Mucosa of descending colon (tissue), 3 donors: Measurements from ENCODE around the gene KCNJ6. TPM values are rescaled to one million over a fixed set of nuclear protein-coding genes. Genes with fewer than 3 reads are reported as not detected.
"Not testable (repeated sequence)": the region's sequence is repeated elsewhere in the genome, so short reads cannot be mapped to it uniquely, and the experiment has no call there.

Experiments used
- ATAC-seq: fragments of 200-7000 bp; cut with Tn5 transposase; one replicate; pipeline ENCODE4 v1.9.1; 2020; ENCODE audit warnings: mild to moderate bottlenecking, moderate library complexity
- DNase-seq, 3 donors: peaks; one replicate each; pipeline ENCODE4 v3.0.0-alpha.2; 2020
- H3K36me3 ChIP-seq: fragments of 200-600 bp; one replicate; pipeline ENCODE4 v1.8.0; 2021; ENCODE audit warnings: low read depth, mild to moderate bottlenecking
- H3K4me1 ChIP-seq: fragments of 200-600 bp; one replicate; pipeline ENCODE4 v1.8.0; 2021; ENCODE audit warnings: low read depth, mild to moderate bottlenecking
- H3K4me3 ChIP-seq: fragments of 200-600 bp; one replicate; pipeline ENCODE4 v1.8.0; 2021; ENCODE audit warnings: mild to moderate bottlenecking
- H3K9me3 ChIP-seq: fragments of 200-600 bp; one replicate; pipeline ENCODE4 v1.8.0; 2021; ENCODE audit warnings: mild to moderate bottlenecking
- CTCF ChIP-seq: fragments of 200-600 bp; IDR thresholded peaks from one replicate; pipeline ENCODE4 v1.8.0; 2022; ENCODE audit warnings: antibody characterized with exemption, mild to moderate bottlenecking
- intact Hi-C, 2 donors: fragments of 100-400 bp; cut with DNase I in 1 of 2; cut with micrococcal nuclease in 1 of 2; formaldehyde crosslinking; loops; one replicate each; pipeline versions ENCODE4 v1.11.0 to v1.11.1; 2022; cut with DNase I, micrococcal nuclease
- total RNA-seq, 3 donors: library from RNA; stranded (reverse); fragmentation: NEBNext Ultra II Directional in 2 of 3; extraction: Animal tissue kit (Norgen Biotek cat#: 25700) in 2 of 3; gene quantifications; one replicate each; pipeline versions ENCODE4 v1.2.1 to v1.2.4, GENCODE V29; 2021 to 2023
- donor health status: DM: no; HTN: no; CAD: no; lungs with moderate emphysema.
- donor health status: DM: no; HTN: no; CAD: no.
- donor health status: DM: no; HTN: yes; CAD: no.

Gene KCNJ6
- total RNA-seq, 3 donors from 2014 or later = 0.09 to 0.19 (median 0.14) TPM

GRCh38 chr21:37936010-37936785, 19.9 kb upstream of the KCNJ6 start:
- no peak for ATAC-seq
- Histone ChIP-seq H3K4me1 (no peaks in the 10 kb centered on the region), H3K36me3 (no peaks in the 10 kb centered on the region), H3K9me3 (peaks cover 9% of the 10 kb centered on the region), H3K4me3 (no peak overlapping the region)
- no peak for DNase-seq
- intact Hi-C loops = no loop called here
- no peak for TF ChIP-seq CTCF

GRCh38 chr21:37932936-37933335, 16.7 kb upstream of the KCNJ6 start:
- intact Hi-C loops = no loop called here
- DNase-seq = no peak
- Histone ChIP-seq H3K9me3 (peaks cover 9% of the 10 kb centered on the region), H3K4me1 (no peaks in the 10 kb centered on the region), H3K4me3 (no peak overlapping the region), H3K36me3 (no peaks in the 10 kb centered on the region)
- ATAC-seq = no peak
- TF ChIP-seq CTCF = no peak

GRCh38 chr21:37927711-37928110, 11.5 kb upstream of the KCNJ6 start:
- ATAC-seq (no peak), DNase-seq (no peak)
- Histone ChIP-seq H3K9me3 (peaks cover 4% of the 10 kb centered on the region), H3K4me1 (no peaks in the 10 kb centered on the region), H3K36me3 (no peaks in the 10 kb centered on the region), H3K4me3 (no peak overlapping the region)
- TF ChIP-seq CTCF = no peak
- intact Hi-C loops = no loop called here

GRCh38 chr21:37921091-37921490, 4.8 kb upstream of the KCNJ6 start:
- DNase-seq = no peak
- intact Hi-C loops = no loop called here
- H3K9me3 ChIP-seq = no peaks in the 10 kb centered on the region
- H3K36me3 ChIP-seq = no peaks in the 10 kb centered on the region
- no peak overlapping the region for H3K4me3 ChIP-seq
- ATAC-seq = no peak
- no peak for TF ChIP-seq CTCF
- no peaks in the 10 kb centered on the region for H3K4me1 ChIP-seq

GRCh38 chr21:37920302-37920701, 4.0 kb upstream of the KCNJ6 start:
- peak in 1 of 3 donors; percentile 7 for DNase-seq
- H3K4me1 ChIP-seq, intact Hi-C loops, ATAC-seq, H3K9me3 ChIP-seq, H3K36me3 ChIP-seq, H3K4me3 ChIP-seq: not testable (repeated sequence)

GRCh38 chr21:37917612-37918011, 1.4 kb upstream of the KCNJ6 start:
- no peak for TF ChIP-seq CTCF
- H3K9me3 ChIP-seq = no peaks in the 10 kb centered on the region
- DNase-seq (no peak), ATAC-seq (no peak)
- no peaks in the 10 kb centered on the region for H3K4me1 ChIP-seq
- no peaks in the 10 kb centered on the region for H3K36me3 ChIP-seq
- intact Hi-C loops = no loop called here
- H3K4me3 ChIP-seq = no peak overlapping the region
